GM23338 (cell line): ENCODE data around the gene BEGAIN. TPM values are rescaled to one million over a fixed set of nuclear protein-coding genes. Genes with fewer than 3 reads are reported as not detected.

Source experiments
- ATAC-seq: fragments of 200-7000 bp; cut with Tn5 transposase; 3 replicates; pipeline ENCODE4 v1.9.1; 2020
- DNase-seq: peaks from one replicate; pipeline ENCODE4 v3.0.0-alpha.2; 2015; ENCODE audit warnings: low spot score
- H2AFZ ChIP-seq: fragments of 200-600 bp; sonication (generic); 2 replicates; pipeline ENCODE4 v1.8.0; 2016; ENCODE audit warnings: antibody characterized with exemption, mild to moderate bottlenecking, moderate library complexity
- H3F3A ChIP-seq: fragments of 200-600 bp; sonication (generic); replicated peaks from 2 replicates; pipeline ENCODE4 v1.8.0; 2017; ENCODE audit warnings: antibody characterized with exemption, mixed run types, low read depth
- H3K27ac ChIP-seq: fragments of 200-600 bp; sonication (generic); 2 replicates; pipeline ENCODE4 v1.6.1; 2016; ENCODE audit warnings: low read depth
- H3K27me3 ChIP-seq: fragments of 200-600 bp; sonication (generic); 2 replicates; pipeline ENCODE4 v1.8.0; 2016; ENCODE audit warnings: mild to moderate bottlenecking, mixed run types, moderate library complexity; ENCODE audit not compliant: insufficient read depth
- H3K36me3 ChIP-seq: fragments of 200-600 bp; sonication (generic); 2 replicates; pipeline ENCODE4 v1.8.0; 2016; ENCODE audit warnings: mild to moderate bottlenecking; ENCODE audit not compliant: insufficient read depth
- H3K4me1 ChIP-seq: fragments of 200-600 bp; sonication (generic); 2 replicates; pipeline ENCODE4 v1.8.0; 2016; ENCODE audit warnings: mild to moderate bottlenecking, moderate library complexity; ENCODE audit not compliant: insufficient read depth
- H3K4me2 ChIP-seq: fragments of 200-600 bp; sonication (generic); 2 replicates; pipeline ENCODE4 v1.7.1; 2017; ENCODE audit warnings: mixed run types
- H3K4me3 ChIP-seq: fragments of 200-600 bp; sonication (generic); 2 replicates; pipeline ENCODE4 v1.6.1; 2016; ENCODE audit warnings: mixed run types
- H3K79me2 ChIP-seq: fragments of 200-600 bp; sonication (generic); replicated peaks from 2 replicates; pipeline ENCODE4 v1.8.0; 2017; ENCODE audit warnings: mild to moderate bottlenecking; ENCODE audit not compliant: insufficient read depth
- H3K9me2 ChIP-seq: fragments of 200-600 bp; sonication (generic); 2 replicates; pipeline ENCODE4 v1.8.0; 2017; ENCODE audit not compliant: insufficient read depth
- H4K20me1 ChIP-seq: fragments of 200-600 bp; sonication (generic); replicated peaks from 2 replicates; pipeline ENCODE4 v1.8.0; 2017; ENCODE audit warnings: mild to moderate bottlenecking; ENCODE audit not compliant: insufficient read depth
- H3K27ac Mint-ChIP-seq: 2 replicates; pipeline ENCODE4 v1.8.0; 2020; ENCODE audit warnings: inconsistent platforms, mild to moderate bottlenecking, moderate library complexity, mixed read lengths
- H3K27me3 Mint-ChIP-seq: 3 replicates; pipeline ENCODE4 v1.8.0; 2022; ENCODE audit warnings: low read depth, mild to moderate bottlenecking, moderate library complexity, mixed read lengths, inconsistent platforms; ENCODE audit not compliant: insufficient read depth, poor library complexity
- H3K36me3 Mint-ChIP-seq: 3 replicates; pipeline ENCODE4 v1.8.0; 2021; ENCODE audit warnings: low read depth, mild to moderate bottlenecking, inconsistent platforms, moderate library complexity, mixed read lengths
- H3K4me1 Mint-ChIP-seq: 3 replicates; pipeline ENCODE4 v1.8.0; 2020; ENCODE audit warnings: mild to moderate bottlenecking, inconsistent platforms, mixed read lengths
- H3K4me3 Mint-ChIP-seq: 3 replicates; pipeline ENCODE4 v1.8.0; 2021; ENCODE audit warnings: moderate library complexity, mild to moderate bottlenecking, inconsistent platforms, mixed read lengths
- H3K9me3 Mint-ChIP-seq: 3 replicates; pipeline ENCODE4 v1.8.0; 2020; ENCODE audit warnings: moderate library complexity, mild to moderate bottlenecking, inconsistent platforms, mixed read lengths
- CREB1 ChIP-seq: fragments of 250-450 bp; sonication (Bioruptor Pico); IDR thresholded peaks from 2 replicates; pipeline ENCODE4 v1.5.0; 2020; ENCODE audit warnings: low read depth, mild to moderate bottlenecking, moderate library complexity
- CTCF ChIP-seq, 2 experiments: fragments of 200-600 bp in 1 of 2; sonication (generic) in 1 of 2; conservative IDR thresholded peaks; 2 replicates each; pipeline versions ENCODE4 v1.5.1 to v1.6.1; 2016 to 2017; ENCODE audit warnings: antibody characterized with exemption in 2 of 2, low read depth in 2 of 2, mild to moderate bottlenecking in 2 of 2, moderate library complexity in 1 of 2
- EZH2 ChIP-seq: fragments of 200-600 bp; sonication (generic); IDR thresholded peaks from one replicate; pipeline ENCODE4 v1.8.0; 2017; ENCODE audit warnings: antibody characterized with exemption, mild to moderate bottlenecking, low read depth; ENCODE audit not compliant: unreplicated experiment
- EZH2phosphoT487 ChIP-seq: fragments of 200-600 bp; sonication (generic); IDR thresholded peaks from one replicate; pipeline ENCODE4 v1.8.1; 2018; ENCODE audit warnings: antibody characterized with exemption; ENCODE audit not compliant: unreplicated experiment
- JUNB ChIP-seq: IDR thresholded peaks from one replicate; pipeline ENCODE4 v1.6.1; 2016; ENCODE audit warnings: antibody characterized with exemption; ENCODE audit not compliant: unreplicated experiment
- REST ChIP-seq: IDR thresholded peaks from one replicate; pipeline ENCODE4 v1.6.1; 2018; ENCODE audit warnings: antibody characterized with exemption; ENCODE audit not compliant: unreplicated experiment
- STAT1 ChIP-seq: IDR thresholded peaks from one replicate; pipeline ENCODE4 v1.6.1; 2016; ENCODE audit warnings: antibody characterized with exemption; ENCODE audit not compliant: unreplicated experiment
- ZNF114 ChIP-seq: fragments of 250-450 bp; sonication (Bioruptor Pico); IDR thresholded peaks from 2 replicates; pipeline ENCODE4 v1.5.0; 2020; ENCODE audit warnings: mild to moderate bottlenecking, moderate library complexity
- ZNF331 ChIP-seq: fragments of 250-450 bp; sonication (Bioruptor Pico); IDR thresholded peaks from 2 replicates; pipeline ENCODE4 v1.5.0; 2020; ENCODE audit warnings: low read depth, mild to moderate bottlenecking, moderate library complexity
- ZNF462 ChIP-seq: fragments of 250-450 bp; sonication (Bioruptor Pico); IDR thresholded peaks from 2 replicates; pipeline ENCODE4 v1.5.0; 2020; ENCODE audit warnings: mild to moderate bottlenecking, moderate library complexity
- polyA plus RNA-seq: library from polyadenylated mRNA; unstranded; fragments of >200 nt; fragmentation: Nextera tagmentation; extraction: Ambion mirVana; gene quantifications from 2 replicates; pipeline ENCODE4 v1.2.1, GENCODE V29; 2016
- total RNA-seq: library from RNA; depleted of rRNA; stranded (reverse); fragments of >200 nt; shearing (Covaris generic); gene quantifications from 2 replicates; pipeline ENCODE4 v1.2.3, GENCODE V29; 2014
- TF ChIP-seq, protein P1 (sequence below): IDR thresholded peaks from 2 replicates; pipeline ENCODE4 v1.6.1; 2016; ENCODE audit warnings: antibody characterized with exemption

Gene BEGAIN
- total and polyA plus RNA-seq, 2 experiments from 2014 or later = 0.60 to 2.4 TPM

- no peak for TF ChIP-seq ZNF462 (CRISPR knock-in tag)
- no peak for TF ChIP-seq EZH2phosphoT487
- TF ChIP-seq CREB1 (CRISPR knock-in tag) = no peak
- TF ChIP-seq CTCF (conservative IDR thresholded peaks at IDR 0.05; ENCODE audit: low read depth in 2 of 2) = no peak
- no peak for TF ChIP-seq ZNF331 (CRISPR knock-in tag)
- TF ChIP-seq, protein P1, sequence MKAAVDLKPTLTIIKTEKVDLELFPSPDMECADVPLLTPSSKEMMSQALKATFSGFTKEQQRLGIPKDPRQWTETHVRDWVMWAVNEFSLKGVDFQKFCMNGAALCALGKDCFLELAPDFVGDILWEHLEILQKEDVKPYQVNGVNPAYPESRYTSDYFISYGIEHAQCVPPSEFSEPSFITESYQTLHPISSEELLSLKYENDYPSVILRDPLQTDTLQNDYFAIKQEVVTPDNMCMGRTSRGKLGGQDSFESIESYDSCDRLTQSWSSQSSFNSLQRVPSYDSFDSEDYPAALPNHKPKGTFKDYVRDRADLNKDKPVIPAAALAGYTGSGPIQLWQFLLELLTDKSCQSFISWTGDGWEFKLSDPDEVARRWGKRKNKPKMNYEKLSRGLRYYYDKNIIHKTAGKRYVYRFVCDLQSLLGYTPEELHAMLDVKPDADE = no peak
- no peak for TF ChIP-seq ZNF114 (CRISPR knock-in tag)
These were observed 41.0 kb upstream of the BEGAIN start (continued) for GRCh38 chr14:100628225-100628624.

GRCh38 chr14:100626614-100627013 lies 39.4 kb upstream of the BEGAIN start:
- DNase-seq (no peak), ATAC-seq (no peak)
- Mint-ChIP-seq H3K27me3 (peaks cover 5% of the 10 kb centered on the region), H3K9me3 (peaks cover 2% of the 10 kb centered on the region; the same call in 1 of the 3 replicates), H3K4me1 (no peaks in the 10 kb centered on the region), H3K4me3 (no peak overlapping the region), H3K27ac (no peak overlapping the region), H3K36me3 (no peaks in the 10 kb centered on the region)
- no peaks in the 10 kb centered on the region for H3K4me1 ChIP-seq
- no peak overlapping the region for H3K4me3 ChIP-seq
- H3K36me3 ChIP-seq = no peaks in the 10 kb centered on the region
- no peak overlapping the region for H2AFZ ChIP-seq
- H3F3A ChIP-seq = no peaks in the 10 kb centered on the region
- no peaks in the 10 kb centered on the region for H3K27me3 ChIP-seq
- no peak overlapping the region for H3K27ac ChIP-seq
- H3K4me2 ChIP-seq = no peak overlapping the region
- H3K9me2 ChIP-seq = no peaks in the 10 kb centered on the region
- H3K79me2 ChIP-seq = no peaks in the 10 kb centered on the region
- H4K20me1 ChIP-seq = no peaks in the 10 kb centered on the region
- no peak for TF ChIP-seq STAT1
- no peak for TF ChIP-seq EZH2
- no peak for TF ChIP-seq CREB1 (CRISPR knock-in tag)
- TF ChIP-seq ZNF331 (CRISPR knock-in tag) = no peak
- no peak for TF ChIP-seq ZNF114 (CRISPR knock-in tag)
- TF ChIP-seq REST = no peak
- TF ChIP-seq JUNB = no peak
